Astrocyte (in vitro differentiated cells and primary cell): Measurements from ENCODE around the gene COLEC11. TPM values are rescaled to one million over a fixed set of nuclear protein-coding genes. Genes with fewer than 3 reads are reported as not detected.

Experiments used
- DNase-seq: peaks from one replicate; pipeline ENCODE4 v3.0.0-alpha.2; 2010; ENCODE audit warnings: low read depth
- FAIRE-seq: peaks from 2 replicates; lab custom pipeline; 2011; peaks lifted over from hg19 to GRCh38; lab: Jason Lieb, UNC
- H2AFZ ChIP-seq: 2 replicates; pipeline ENCODE4 v1.6.0; 2012; ENCODE audit warnings: low read depth, low read length, inconsistent platforms
- H3K27ac ChIP-seq: 2 replicates; pipeline ENCODE4 v1.5.1; 2011; ENCODE audit warnings: low read depth, low read length, inconsistent platforms
- H3K27me3 ChIP-seq: 2 replicates; pipeline ENCODE4 v1.6.0; 2011; ENCODE audit warnings: low read length, inconsistent platforms; ENCODE audit not compliant: insufficient read depth
- H3K36me3 ChIP-seq: 2 replicates; pipeline ENCODE4 v1.5.1; 2011; ENCODE audit warnings: low read length, inconsistent platforms; ENCODE audit not compliant: insufficient read depth
- H3K4me1 ChIP-seq: 2 replicates; pipeline ENCODE4 v1.5.1; 2011; ENCODE audit warnings: low read length, inconsistent platforms; ENCODE audit not compliant: insufficient read depth
- H3K4me2 ChIP-seq: 2 replicates; pipeline ENCODE4 v1.6.0; 2012; ENCODE audit warnings: low read length, inconsistent platforms
- H3K4me3 ChIP-seq: 2 replicates; pipeline ENCODE4 v1.5.1; 2011; ENCODE audit warnings: low read depth, mild to moderate bottlenecking, low read length, inconsistent platforms; ENCODE audit not compliant: insufficient read depth
- H3K79me2 ChIP-seq: 2 replicates; pipeline ENCODE4 v1.6.0; 2012; ENCODE audit warnings: mild to moderate bottlenecking, low read length, inconsistent platforms; ENCODE audit not compliant: insufficient read depth
- H3K9ac ChIP-seq: 2 replicates; pipeline ENCODE4 v1.6.0; 2012; ENCODE audit warnings: mild to moderate bottlenecking, low read length, inconsistent platforms
- H3K9me3 ChIP-seq: 2 replicates; pipeline ENCODE4 v1.5.1; 2012; ENCODE audit warnings: low read depth, mild to moderate bottlenecking, low read length, inconsistent platforms; ENCODE audit not compliant: insufficient read depth
- H4K20me1 ChIP-seq: 2 replicates; pipeline ENCODE4 v1.6.0; 2012; ENCODE audit warnings: low read length, inconsistent platforms; ENCODE audit not compliant: insufficient read depth
- H3K27ac Mint-ChIP-seq: one replicate; pipeline ENCODE4 v1.8.0; 2021; ENCODE audit warnings: mild to moderate bottlenecking, mixed read lengths; ENCODE audit not compliant: unreplicated experiment
- H3K27me3 Mint-ChIP-seq: one replicate; pipeline ENCODE4 v1.8.0; 2021; ENCODE audit warnings: low read depth, mixed read lengths; ENCODE audit not compliant: unreplicated experiment
- H3K36me3 Mint-ChIP-seq: one replicate; pipeline ENCODE4 v1.8.0; 2021; ENCODE audit warnings: low read depth, mixed read lengths; ENCODE audit not compliant: unreplicated experiment
- H3K4me1 Mint-ChIP-seq: one replicate; pipeline ENCODE4 v1.8.0; 2021; ENCODE audit warnings: low read depth, mixed read lengths; ENCODE audit not compliant: unreplicated experiment
- H3K4me3 Mint-ChIP-seq: one replicate; pipeline ENCODE4 v1.8.0; 2021; ENCODE audit warnings: mild to moderate bottlenecking, moderate library complexity, mixed read lengths; ENCODE audit not compliant: unreplicated experiment
- H3K9me3 Mint-ChIP-seq: one replicate; pipeline ENCODE4 v1.8.0; 2021; ENCODE audit warnings: mild to moderate bottlenecking, mixed read lengths; ENCODE audit not compliant: unreplicated experiment
- EZH2 ChIP-seq: IDR thresholded peaks from 2 replicates; pipeline ENCODE4 v1.6.1; 2012; ENCODE audit warnings: mild to moderate bottlenecking, low read length, inconsistent platforms; ENCODE audit not compliant: insufficient read depth
- total RNA-seq: library from RNA; stranded (reverse); gene quantifications from 2 replicates; pipeline ENCODE4 v1.2.1, GENCODE V29; 2021
- TF ChIP-seq, protein P1 (sequence below): IDR thresholded peaks from 2 replicates; pipeline ENCODE4 v1.5.1; 2011; ENCODE audit warnings: low read depth, mild to moderate bottlenecking, inconsistent platforms, low read length, moderate library complexity; ENCODE audit not compliant: insufficient read depth

The COLEC11 gene
- total RNA-seq, 1 donor from 2014 or later: not detected

- Mint-ChIP-seq H3K36me3 (no peaks in the 10 kb centered on the region), H3K27ac (peak overlapping the region; percentile 24), H3K4me3 (no peak overlapping the region), H3K4me1 (no peaks in the 10 kb centered on the region), H3K9me3 (peaks cover 5% of the 10 kb centered on the region), H3K27me3 (peaks cover 8% of the 10 kb centered on the region)
- no peak for TF ChIP-seq EZH2
- TF ChIP-seq, protein P1, sequence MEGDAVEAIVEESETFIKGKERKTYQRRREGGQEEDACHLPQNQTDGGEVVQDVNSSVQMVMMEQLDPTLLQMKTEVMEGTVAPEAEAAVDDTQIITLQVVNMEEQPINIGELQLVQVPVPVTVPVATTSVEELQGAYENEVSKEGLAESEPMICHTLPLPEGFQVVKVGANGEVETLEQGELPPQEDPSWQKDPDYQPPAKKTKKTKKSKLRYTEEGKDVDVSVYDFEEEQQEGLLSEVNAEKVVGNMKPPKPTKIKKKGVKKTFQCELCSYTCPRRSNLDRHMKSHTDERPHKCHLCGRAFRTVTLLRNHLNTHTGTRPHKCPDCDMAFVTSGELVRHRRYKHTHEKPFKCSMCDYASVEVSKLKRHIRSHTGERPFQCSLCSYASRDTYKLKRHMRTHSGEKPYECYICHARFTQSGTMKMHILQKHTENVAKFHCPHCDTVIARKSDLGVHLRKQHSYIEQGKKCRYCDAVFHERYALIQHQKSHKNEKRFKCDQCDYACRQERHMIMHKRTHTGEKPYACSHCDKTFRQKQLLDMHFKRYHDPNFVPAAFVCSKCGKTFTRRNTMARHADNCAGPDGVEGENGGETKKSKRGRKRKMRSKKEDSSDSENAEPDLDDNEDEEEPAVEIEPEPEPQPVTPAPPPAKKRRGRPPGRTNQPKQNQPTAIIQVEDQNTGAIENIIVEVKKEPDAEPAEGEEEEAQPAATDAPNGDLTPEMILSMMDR: no peak
- FAIRE-seq (no peak), DNase-seq (no peak)
- Histone ChIP-seq H3K36me3 (no peaks in the 10 kb centered on the region), H3K9ac (no peak overlapping the region), H3K9me3 (peaks cover 3% of the 10 kb centered on the region), H3K79me2 (no peaks in the 10 kb centered on the region), H3K27me3 (no peaks in the 10 kb centered on the region), H4K20me1 (no peaks in the 10 kb centered on the region), H3K4me1 (no peaks in the 10 kb centered on the region), H2AFZ (no peak overlapping the region), H3K4me3 (no peak overlapping the region), H3K27ac (no peak overlapping the region), H3K4me2 (no peak overlapping the region)
Measured at GRCh38 chr2:3679616-3680393, 84.9 kb downstream of the COLEC11 start.

- H3K9me3 Mint-ChIP-seq: peaks cover 5% of the 10 kb centered on the region
- no peaks in the 10 kb centered on the region for H3K79me2 ChIP-seq
- peaks cover 3% of the 10 kb centered on the region for H3K9me3 ChIP-seq
- peaks cover 8% of the 10 kb centered on the region for H3K27me3 Mint-ChIP-seq
- no peaks in the 10 kb centered on the region for H4K20me1 ChIP-seq
- DNase-seq: no peak
- no peak overlapping the region for H3K27ac ChIP-seq
- no peak overlapping the region for H3K4me3 Mint-ChIP-seq
- H3K36me3 Mint-ChIP-seq: no peaks in the 10 kb centered on the region
- no peak overlapping the region for H2AFZ ChIP-seq
- FAIRE-seq: no peak
- H3K36me3 ChIP-seq: no peaks in the 10 kb centered on the region
- H3K27me3 ChIP-seq: no peaks in the 10 kb centered on the region
- H3K4me2 ChIP-seq: no peak overlapping the region
- H3K4me3 ChIP-seq: no peak overlapping the region
- TF ChIP-seq EZH2: no peak
- TF ChIP-seq, protein P1: no peak
- no peaks in the 10 kb centered on the region for H3K4me1 ChIP-seq
- no peak overlapping the region for H3K27ac Mint-ChIP-seq
- no peaks in the 10 kb centered on the region for H3K4me1 Mint-ChIP-seq
- no peak overlapping the region for H3K9ac ChIP-seq
Measured at GRCh38 chr2:3680548-3681345, 85.8 kb downstream of the COLEC11 start.
